Measurements from ENCODE around the gene CHCHD5.
"Not testable (repeated sequence)": the region's sequence is repeated elsewhere in the genome, so short reads cannot be mapped to it uniquely, and the experiment has no call there.

The CHCHD5 gene

DNA sequence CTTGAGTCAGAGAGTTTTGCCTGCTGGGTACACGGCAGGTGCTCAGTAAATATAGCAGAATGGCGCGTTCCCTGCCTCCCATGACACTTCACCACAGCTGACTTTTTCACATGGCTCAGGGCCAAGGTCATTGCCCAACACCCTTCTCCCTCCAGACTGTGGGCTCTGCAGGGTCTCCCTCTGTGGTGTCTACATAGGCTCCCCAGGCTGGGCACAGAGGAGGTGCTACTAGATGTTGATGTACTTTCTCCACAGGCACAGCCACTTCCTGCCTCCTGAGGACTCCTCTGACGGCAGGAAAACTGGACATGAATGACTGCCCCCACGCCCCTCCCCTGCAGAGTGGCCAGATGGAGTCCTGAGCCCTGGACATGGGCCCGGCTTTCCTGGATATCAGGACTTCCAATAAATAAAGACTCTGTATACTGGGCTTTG lies 4.2 kb downstream of the CHCHD5 start:
- DNase-seq: no peak

DNA sequence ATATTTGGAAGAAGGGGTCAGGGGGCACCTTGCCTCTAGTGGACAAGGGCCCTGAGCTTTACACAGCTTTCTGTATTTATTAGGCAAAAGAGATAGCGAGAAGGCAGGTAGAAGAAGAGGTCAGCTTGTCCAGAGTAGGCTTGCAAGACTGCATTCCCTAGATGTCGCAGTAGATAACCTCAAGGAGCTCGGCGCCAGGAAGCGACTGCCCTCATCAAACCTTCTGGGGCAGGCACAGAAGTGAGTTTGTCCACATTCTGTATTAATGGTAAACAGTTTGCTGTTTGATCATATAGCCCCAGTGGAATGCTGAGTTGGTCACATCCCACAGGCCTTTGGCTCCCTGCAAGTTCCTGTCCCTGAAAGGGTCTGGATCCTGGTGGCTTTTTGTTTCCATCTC lies 7.0 kb downstream of the CHCHD5 start:
- DNase-seq: no peak

DNA sequence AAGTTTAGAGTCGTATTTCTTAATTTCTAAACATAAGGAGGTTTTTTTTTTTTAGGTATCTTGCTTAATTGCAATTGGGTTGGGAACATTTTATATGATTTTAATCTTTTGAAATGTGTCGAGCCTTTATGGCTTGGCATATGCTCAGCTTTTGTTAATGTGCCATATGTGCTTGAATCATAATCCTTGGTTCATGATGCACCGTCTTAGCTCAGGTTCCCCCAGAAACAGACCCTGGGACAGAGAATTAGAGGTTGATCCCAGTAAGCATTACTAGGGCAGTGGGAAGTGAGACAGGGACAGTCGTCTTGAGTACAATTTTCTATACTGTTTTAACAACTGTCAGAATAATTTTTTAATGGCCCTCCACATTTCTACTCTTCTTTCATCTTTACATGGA lies 9.3 kb downstream of the CHCHD5 start:
- no peak for DNase-seq

DNA sequence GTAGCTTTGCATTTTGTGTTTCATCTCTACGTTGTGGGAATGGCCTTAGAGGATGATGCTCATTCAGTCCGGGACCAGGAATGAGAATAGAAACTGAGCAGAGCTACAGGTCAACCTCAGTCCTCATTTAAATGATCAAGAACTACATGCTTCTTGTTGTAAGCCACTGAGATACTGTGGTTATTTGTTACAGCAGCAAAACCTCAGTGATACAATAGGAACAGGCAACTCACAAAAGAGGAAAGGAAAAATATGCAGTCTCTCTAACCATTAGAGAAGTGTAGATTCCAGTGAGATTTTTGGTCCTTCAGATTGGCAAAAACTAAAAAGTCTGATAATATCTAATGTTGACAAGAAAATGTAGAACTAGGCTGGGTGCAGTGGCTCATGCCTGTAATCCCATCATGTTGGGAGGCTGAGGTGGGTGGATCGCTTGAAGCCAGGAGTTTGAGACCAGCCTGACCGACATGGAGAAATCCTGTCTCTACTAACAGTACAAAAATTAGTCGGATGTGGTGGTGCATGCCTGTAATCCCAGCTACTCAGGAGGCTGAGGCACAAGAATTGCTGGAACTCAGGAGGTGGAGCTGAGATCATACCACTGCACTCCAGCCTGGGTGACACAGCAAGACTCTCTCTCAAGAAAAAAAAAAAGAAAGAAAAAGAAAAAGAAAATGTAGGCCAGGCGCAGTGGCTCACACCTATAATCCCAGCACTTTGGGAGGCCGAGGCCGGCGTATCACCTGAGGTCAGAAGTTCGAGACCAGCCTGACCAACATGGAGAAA lies 13.3 kb downstream of the CHCHD5 start:
- no peak for DNase-seq

DNA sequence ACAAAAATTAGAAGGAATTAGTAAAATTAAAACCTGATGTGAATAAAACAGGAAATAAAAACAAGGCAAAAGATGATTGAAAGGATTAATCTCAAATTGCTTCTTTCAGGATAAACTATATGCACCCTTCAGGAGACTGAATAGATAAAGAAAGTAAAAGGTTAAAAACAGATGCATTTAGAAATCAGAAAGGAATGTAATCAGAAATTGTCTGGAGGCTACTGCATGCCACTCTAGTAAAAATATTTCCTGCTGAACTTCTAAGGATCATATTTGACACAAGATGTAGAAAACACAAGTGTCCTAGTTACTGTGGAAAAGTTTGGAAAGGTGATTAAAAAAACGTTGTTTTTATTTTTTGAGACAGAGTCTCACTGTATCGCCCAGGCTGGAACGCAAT lies 16.2 kb downstream of the CHCHD5 start:
- no peak for DNase-seq

DNA sequence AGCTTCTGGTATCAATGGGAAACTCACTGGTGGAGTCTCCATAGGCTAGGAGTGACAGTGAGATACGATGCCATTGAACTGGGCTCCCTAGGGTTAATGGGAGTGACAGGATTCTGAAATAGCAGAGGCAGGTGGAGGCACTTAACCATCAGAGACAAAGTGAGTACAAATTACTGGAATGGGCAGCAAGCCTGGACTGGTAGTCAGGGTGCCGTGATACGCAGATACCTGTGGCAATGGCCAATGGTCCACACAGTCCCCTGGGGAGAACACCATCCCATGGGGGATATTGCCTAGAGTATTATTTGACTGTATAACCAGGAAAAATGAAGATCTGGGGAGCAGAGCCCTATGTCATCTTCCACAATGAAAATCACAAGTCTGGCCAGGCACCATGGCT lies 17.3 kb downstream of the CHCHD5 start:
- no peak for DNase-seq

DNA sequence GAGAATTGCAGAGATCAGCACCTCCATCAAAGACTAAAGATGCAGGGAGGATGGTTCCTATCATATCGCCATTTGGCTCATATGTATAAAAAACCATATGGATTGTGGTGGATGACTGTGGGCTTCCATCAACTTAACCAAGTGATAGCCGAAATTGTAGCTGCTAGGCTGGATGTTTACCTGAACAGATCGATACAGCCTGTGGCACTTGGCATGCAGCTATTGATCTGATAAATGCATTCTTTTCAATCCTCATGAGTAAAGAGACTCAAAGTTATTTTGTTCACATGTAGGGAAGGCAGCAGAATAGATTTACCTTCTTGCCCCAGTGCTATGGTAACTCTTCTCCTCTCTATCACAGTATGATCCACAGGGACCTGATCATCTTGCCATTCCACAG lies 18.5 kb downstream of the CHCHD5 start:
- no peak for DNase-seq

DNA sequence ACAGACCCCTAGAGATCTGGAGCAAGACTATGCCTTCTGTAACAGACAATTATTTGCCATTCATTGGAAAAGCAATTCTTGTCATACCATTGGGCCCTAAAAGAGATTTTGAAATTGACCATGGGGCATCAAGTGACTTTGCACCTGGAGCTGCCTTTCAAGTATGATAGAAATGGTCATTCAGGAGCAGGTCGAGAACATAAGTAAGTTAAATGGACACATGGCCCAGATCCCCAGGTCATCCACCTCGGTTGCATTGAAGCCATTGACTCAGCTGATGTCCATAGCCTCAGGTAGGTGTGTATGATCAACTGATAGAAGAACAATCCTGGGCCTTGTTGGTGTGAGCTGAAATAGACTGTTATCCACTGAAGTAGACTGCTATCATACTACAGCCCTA lies 19.3 kb downstream of the CHCHD5 start:
- no peak for DNase-seq

DNA sequence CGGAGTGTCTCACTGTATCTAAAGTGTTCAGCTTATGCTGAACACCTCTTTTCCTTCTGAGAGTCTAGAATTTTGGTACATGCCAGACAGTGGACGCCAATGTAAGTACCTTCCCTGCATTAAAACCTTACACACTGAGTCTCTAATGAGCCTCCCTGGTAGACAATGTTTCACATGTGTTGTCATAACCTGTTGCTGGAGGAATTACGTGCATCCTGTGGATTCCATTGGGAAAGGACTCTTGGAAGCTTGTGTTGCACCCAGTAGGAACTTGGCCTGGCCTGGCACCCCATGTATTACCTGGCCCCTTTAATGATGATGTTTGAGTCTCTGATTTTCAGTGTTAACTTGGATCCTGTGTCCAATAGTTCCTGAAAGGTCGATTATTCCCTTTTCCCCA lies 20.5 kb downstream of the CHCHD5 start:
- no peak for DNase-seq

DNA sequence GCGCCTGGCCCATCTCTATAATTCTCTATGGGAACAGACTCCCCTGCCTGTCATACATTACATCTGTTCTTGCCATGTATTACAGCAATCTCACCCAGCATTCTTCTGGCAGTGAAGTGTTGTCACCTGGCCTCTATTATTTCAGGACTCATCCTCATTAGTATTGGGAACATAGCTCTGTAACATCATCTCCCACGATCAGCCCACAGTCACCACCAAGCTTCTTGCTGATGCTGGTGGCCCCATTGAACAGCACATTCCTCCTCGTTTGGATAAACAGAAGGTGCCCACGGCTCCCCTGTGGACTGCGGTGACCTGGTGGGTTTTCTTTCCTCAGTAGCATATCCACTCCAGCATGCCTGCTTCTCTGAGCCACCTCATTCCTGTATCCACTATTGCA lies 21.5 kb downstream of the CHCHD5 start:
- no peak for DNase-seq

DNA sequence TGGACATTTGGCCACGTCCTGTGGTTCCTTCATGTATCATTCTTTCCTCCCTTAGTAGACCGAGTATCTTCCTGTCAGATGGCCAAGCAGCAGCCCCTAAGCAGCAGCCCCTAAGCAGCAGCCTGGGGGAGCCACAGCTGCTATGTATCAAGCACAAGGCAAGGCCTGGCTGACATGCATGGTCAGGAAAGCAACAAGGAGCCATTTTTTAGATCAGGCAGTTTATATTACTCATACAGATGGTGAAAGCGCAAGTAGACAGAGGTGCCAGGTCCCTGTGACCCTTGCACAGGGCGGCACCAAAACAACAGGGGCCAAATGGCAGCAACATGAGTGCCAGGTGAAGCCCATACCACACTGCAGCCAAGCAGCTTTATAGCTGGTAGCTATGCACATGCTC lies 22.1 kb downstream of the CHCHD5 start:
- no peak for DNase-seq

DNA sequence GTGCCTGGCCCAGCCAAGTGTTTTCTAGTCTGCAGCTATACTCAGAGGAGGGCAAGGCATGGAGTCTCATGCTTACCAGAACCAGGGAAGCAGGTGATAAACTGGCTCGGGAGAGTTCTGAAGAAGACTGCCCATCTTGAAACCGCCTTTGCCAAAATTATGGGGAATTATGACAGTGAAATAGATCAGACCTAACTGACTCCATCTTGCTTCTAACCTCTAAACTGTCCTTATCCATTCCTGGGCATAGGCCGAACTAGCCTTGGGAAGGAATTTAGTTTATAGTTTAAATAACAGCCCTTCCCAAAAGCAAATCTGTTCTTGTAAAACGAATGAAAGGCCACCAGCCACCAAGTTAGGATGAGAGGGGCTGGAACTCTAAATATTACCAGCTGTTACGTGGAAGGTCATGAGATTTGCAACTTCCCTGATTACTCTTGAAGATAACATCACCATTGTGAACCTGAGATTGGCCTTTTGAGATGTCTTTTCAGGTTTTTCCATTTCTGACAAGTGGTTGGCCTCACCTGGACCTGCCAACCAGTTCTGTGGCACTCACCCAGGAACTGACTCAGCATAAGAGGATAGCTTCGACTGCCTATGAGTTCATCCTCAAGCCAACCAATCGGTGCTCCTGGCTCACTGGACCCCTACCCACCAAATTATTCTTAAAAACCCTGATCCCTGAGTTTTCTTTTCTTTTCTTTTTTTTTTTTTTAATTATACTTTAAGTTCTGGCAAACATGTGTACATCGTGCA lies 23.4 kb downstream of the CHCHD5 start:
- DNase-seq: no peak

DNA sequence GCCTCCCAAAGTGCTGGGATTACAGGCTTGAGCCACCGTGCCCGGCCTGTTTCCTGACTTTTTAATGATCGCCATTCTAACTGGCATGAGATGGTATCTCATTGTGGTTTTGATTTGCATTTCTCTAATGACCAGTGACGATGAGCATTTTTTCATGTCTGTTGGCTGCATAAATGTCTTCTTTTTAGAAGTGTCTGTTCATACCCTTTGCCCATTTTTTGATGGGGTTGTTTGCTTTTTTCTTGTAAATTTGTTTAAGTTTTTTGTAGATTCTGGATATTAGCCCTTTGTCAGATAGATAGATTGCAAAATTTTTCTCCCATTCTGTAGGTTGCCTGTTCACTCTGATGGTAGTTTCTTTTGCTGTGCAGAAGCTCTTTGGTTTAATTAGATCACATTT lies 24.9 kb downstream of the CHCHD5 start:
- not testable (repeated sequence) for DNase-seq

DNA sequence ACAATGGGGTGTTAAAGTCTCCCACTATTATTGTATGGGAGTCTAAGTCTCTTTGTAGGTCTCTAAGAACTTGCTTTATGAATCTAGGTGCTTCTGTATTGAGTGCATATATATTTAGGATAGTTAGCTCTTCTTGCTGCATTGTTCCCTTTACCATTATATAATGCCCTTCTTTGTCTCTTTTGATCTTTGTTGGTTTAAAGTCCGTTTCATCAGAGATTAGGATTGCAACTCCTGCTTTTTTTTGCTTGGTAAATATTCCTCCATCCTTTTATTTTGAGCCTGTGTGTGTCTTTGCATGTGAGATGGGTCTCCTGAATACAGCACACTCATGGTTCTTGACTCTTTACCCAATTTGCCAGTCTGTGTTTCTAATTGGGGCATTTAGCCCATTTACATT lies 27.9 kb downstream of the CHCHD5 start:
- DNase-seq: not testable (repeated sequence)

DNA sequence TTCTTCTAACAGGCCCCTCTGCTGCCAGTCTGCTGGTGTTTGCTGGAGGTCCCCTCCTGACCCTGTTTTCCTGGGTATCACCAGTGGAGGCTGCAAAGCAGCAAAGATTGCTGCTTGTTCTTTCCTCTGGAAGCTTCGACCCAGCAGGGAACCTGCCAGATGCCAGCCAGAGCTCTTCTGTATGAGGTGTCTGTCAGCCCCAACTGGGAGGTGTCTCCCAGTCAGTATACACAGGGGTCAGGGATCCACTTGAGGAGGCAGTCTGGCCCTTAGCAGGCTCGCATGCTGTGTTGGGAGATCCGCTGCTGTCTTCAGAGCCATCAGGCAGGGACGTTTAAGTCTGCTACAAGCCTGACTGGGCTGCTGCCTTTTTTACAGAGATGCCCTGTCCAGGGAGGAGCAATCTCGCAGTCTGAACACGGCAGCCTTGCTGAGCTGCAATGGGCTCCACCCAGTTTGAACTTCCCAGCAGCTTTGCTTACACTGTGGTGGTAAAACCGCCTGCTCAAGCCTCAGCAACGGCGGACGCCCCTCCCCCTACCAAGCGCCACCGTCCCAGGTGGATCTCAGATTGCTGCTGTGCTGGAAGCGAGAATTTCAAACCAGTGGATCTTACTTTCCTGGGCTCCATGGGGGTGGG lies 29.9 kb downstream of the CHCHD5 start:
- no peak for DNase-seq

DNA sequence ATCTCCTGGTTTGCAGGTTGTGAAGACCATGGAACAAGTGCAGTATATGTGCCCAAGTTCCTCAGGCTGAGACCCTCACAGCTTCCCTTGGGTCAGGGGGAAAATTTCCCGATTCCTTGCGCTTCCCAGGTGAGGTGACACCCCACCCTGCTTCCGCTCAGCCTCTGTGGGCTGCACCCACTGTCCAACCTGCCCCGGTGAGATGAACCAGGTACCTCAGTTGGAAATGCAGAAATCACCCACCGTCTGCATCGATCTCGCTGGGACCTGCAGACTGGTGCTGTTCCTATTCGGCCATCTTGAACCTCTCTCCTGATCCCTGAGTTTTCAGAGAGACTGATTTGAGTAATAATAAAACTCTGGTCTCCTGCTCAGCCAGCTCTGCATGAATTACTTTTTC lies 30.6 kb downstream of the CHCHD5 start:
- no peak for DNase-seq

DNA sequence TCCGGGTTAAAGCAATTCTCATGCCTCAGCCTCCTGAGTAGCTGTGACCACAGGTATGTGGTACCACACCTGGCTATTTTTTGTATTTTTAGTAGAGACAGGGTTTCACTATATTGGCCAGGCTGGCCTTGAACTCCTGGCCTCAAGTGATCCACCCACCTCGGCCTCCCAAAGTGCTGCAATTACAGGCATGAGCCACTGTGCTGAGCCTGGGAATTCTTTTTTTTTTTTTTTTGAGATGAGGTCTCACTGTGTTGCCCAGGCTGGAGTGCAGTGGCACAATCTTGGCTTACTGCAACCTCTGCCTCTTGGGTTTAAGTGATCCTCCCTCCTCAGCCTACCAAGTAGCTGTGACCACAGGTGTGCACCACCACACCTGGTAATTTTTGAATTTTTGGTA lies 31.4 kb downstream of the CHCHD5 start:
- not testable (repeated sequence) for DNase-seq

DNA sequence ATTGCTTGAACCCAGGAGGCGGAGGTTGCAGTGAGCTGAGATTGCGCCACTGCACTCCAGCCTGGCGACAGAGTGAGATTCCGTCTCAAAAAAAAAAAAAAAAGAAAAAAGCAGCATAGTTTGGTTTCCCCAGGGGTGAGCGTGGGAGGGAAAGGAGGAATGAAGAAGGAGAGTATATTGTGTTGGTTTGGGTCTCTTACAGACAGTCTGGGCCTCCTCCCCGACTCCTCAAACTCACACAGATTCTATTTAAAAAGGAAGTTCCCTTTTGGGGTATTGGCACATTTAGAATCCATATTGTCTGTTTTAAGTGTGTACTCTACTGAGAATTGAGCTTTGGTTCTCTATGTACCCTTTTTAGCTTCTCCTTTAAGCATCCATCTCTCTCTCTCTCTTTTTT lies 34.0 kb downstream of the CHCHD5 start:
- DNase-seq: no peak

DNA sequence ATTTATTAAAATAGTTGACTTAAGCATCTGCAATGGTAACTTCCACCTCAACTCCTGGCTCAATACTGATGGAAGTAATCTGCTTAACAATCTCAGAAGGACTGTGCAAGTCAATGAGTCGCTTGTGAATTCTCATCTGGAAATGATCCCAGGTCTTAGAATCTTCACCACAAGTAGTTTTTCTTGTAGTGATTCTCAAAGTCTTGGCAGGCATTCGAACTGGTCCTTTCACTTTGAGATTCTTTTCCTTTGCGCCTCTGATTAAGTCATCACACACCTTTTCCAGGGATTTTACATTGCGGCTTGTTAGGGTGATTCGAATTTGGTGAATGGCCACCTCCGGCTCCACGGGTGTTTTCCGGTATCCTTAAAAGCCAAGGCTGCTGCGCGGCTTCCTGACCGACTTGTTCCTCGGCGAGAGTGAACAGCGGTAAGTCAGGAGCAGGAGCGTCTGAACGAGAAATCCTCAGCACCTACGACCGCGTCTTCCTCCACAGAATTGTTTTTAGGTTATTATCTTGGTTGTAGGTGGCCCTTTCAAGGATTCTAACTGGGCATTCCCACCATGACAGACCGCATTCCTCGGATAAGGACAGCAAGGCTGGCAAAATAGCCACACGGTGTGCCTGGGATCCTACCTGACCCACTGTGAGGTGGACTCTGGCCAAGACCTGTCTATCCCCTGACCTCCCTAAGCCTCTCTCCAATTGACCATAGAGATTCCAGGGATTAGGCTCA lies 37.5 kb downstream of the CHCHD5 start:
- DNase-seq: no peak

DNA sequence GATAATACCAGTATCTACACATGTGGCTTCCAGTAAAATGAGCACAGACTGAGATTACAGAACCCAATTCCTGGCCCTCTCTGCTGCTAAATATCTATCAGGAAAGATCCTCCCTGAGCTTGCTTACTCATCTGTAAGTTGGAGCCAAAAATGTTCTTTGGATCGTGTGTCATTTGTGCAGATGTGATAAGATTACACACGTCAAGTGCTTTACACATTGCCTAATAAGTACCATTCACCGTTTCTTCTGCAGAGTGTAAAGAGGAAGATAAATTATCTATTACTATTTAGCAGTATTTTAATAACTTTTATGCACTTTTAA lies 38.1 kb downstream of the CHCHD5 start:
- no peak for DNase-seq

DNA sequence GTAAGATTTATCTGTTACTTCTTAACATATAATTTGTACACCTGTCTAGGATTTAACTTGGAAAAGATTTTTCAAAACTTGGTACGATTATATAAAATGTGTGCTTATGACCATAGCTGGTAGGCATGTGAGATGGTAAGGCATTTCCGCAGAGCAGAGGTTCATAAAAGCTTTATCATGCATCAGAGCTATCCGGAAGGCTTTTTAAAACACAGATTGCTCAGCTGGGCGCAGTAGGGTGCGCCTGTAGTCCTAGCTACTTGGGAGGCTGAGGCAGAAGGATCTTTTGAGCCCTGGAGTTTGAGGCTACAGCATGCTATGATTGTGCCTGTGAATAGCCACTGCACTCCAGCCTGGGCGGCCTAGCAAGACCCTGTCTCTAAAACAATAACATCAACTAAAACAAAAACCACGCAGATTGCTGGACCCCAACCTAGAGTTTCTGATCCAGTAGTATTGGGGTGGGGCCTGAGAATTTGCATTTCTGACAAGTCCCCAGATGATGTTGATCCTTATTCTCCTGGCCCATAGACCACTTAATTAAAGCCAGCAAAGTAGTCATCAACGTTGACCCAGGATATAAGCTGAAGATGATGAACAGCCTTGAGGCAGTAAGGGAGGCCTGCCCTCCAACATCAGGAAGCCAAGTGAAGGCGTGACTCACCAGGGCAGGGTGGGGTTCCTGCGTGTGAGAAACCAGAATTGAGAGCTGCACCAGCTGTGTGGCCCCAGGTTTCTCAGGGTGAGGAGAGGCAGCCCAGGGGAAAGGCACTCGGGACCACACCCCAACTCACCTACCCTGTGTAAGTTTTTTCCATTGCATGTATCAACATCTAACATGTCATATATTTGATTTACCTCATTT lies 39.7 kb downstream of the CHCHD5 start:
- peak in 3 of 4 experiments; percentile 13 to 58 (median 51) for DNase-seq

DNA sequence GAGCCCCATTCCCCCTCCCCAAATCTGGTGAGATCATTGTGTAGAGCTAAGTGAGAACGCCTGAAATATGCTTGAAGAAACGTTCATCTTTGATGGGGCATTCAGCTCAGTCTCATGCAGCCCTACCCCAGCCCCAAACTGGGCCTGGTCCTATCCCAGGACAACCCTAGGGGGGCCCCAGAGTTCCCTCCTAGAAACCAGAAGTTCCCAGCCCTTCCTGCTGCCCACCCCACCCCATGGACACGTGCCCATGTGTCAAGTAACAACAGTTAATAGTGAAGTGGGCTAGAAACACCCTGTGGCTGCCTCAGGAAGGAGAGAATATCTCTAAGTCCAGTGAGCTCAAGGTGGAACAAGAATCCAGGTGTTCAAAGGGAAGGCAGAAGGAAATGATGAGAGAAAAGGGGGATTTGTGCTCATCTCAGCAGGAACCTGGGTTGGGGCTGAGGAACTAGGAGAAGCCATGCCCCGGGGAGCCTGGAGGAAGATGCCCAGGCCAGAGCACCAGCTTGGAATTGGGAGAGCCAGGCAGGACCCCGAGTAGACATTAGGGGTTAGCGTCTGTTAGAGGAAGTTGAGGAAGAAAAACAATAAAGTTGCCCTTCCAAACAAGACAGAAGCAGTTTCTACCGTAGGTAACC lies 41.2 kb downstream of the CHCHD5 start:
- no peak for DNase-seq

All from activated naive CD4-positive, alpha-beta T cell (primary cell).